ENCODE measurements around the gene AK5. TPM values are rescaled to one million over a fixed set of nuclear protein-coding genes. Genes with fewer than 3 reads are reported as not detected.

Gene AK5
- total RNA-seq, 1 donor from 2014 or later: not detected

DNA sequence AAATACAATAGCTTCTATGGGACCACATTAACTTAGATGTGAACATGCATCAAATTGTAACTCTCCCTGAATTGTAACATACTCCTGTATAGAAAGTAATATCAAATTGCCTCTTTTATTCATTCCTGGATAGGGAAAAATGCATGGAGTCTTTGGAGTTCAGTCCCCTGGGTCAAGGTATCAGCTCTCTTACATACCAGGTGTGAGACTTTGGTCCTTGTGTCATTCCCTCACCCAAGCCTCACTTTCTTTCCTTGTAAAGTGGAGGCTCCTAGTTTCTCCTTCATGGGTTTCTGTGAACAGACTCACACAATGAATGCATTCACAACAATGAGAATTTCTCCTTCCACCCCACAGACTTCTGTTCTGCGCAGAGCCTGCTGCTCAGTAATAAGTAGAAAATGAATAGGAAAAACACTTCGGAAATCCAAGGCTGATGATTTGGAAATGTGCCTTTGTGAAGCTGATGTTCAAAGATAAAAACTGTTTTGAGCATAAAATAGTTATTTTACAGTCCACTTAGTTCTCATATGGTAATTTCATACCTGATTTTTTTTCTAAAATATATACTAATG is 185.3 kb downstream of the AK5 start:
- Mint-ChIP-seq H3K4me1 (ENCODE audit: unreplicated experiment) (peaks cover 4% of the 10 kb centered on the region), H3K4me3 (ENCODE audit: unreplicated experiment) (no peak overlapping the region), H3K36me3 (ENCODE audit: low read depth, unreplicated experiment) (no peaks in the 10 kb centered on the region), H3K27me3 (ENCODE audit: unreplicated experiment) (peaks cover 1% of the 10 kb centered on the region), H3K9me3 (ENCODE audit: unreplicated experiment) (no peaks in the 10 kb centered on the region), H3K27ac (ENCODE audit: unreplicated experiment) (no peak overlapping the region)
- TF ChIP-seq, protein P1, sequence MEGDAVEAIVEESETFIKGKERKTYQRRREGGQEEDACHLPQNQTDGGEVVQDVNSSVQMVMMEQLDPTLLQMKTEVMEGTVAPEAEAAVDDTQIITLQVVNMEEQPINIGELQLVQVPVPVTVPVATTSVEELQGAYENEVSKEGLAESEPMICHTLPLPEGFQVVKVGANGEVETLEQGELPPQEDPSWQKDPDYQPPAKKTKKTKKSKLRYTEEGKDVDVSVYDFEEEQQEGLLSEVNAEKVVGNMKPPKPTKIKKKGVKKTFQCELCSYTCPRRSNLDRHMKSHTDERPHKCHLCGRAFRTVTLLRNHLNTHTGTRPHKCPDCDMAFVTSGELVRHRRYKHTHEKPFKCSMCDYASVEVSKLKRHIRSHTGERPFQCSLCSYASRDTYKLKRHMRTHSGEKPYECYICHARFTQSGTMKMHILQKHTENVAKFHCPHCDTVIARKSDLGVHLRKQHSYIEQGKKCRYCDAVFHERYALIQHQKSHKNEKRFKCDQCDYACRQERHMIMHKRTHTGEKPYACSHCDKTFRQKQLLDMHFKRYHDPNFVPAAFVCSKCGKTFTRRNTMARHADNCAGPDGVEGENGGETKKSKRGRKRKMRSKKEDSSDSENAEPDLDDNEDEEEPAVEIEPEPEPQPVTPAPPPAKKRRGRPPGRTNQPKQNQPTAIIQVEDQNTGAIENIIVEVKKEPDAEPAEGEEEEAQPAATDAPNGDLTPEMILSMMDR (IDR thresholded peaks at IDR 0.05; ENCODE audit: unreplicated experiment): no peak
- DNase-seq (ENCODE audit: low spot score): no peak

DNA sequence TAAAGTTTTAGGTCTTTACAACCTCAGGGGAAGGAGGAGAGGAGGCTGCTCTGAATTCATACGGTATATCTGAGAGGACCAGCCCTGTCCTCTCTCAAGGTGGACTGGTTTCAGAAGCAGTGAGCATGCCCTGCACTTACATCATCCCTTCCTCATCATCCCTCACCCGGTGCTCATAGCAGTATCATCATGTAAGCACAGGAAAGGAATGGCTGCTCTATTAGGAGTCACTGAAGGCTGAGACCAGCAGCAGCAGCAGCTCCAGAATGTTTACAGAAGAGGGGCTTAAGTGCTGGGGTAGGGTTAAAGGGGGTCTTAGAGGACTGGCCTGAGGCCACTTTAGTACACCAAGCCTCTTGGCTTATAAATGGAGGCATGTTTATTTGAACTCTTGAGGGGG is 185.9 kb downstream of the AK5 start:
- DNase-seq (ENCODE audit: low spot score): no peak
- Mint-ChIP-seq H3K4me1 (ENCODE audit: unreplicated experiment) (peaks cover 4% of the 10 kb centered on the region), H3K27ac (ENCODE audit: unreplicated experiment) (no peak overlapping the region), H3K4me3 (ENCODE audit: unreplicated experiment) (no peak overlapping the region), H3K9me3 (ENCODE audit: unreplicated experiment) (no peaks in the 10 kb centered on the region), H3K36me3 (ENCODE audit: low read depth, unreplicated experiment) (no peaks in the 10 kb centered on the region), H3K27me3 (ENCODE audit: unreplicated experiment) (peaks cover 1% of the 10 kb centered on the region)
- TF ChIP-seq, protein P1 (IDR thresholded peaks at IDR 0.05; ENCODE audit: unreplicated experiment): no peak

DNA sequence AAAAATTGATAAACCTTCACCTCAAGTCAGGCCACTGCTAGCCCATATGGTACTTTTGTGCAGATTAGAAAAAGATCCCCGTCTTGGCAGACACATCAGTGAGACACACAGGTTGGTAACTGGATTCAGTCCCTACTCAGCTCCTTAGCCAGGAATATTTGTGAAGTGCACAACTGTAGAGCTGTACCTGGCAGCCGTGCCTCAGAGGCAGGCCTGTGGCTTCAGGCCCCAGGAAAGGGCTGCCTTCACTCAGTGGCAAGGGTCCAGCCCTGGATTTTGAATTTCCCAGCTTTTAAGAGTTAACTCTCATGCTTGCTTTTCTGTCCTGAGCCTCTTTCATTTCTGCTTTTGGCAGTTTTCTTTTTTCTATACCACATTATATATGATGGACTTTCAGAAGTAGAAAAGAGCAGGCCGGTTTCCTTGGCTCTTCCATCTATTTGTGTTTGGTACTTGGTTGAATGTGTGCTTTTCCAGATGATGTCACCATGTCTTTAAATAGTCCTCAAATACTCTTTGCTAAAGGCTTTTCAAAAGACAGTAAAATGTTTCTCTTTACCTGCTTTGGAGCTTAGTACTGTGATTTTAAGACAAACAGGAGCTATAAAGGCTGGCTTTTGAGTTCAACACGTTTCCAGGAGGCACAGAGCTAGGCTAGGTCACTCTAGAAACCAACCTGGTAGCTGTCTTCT is 186.6 kb downstream of the AK5 start:
- Mint-ChIP-seq H3K9me3 (ENCODE audit: unreplicated experiment) (no peaks in the 10 kb centered on the region), H3K27me3 (ENCODE audit: unreplicated experiment) (peaks cover 1% of the 10 kb centered on the region), H3K36me3 (ENCODE audit: low read depth, unreplicated experiment) (no peaks in the 10 kb centered on the region), H3K4me1 (ENCODE audit: unreplicated experiment) (peaks cover 4% of the 10 kb centered on the region), H3K27ac (ENCODE audit: unreplicated experiment) (no peak overlapping the region), H3K4me3 (ENCODE audit: unreplicated experiment) (no peak overlapping the region)
- no peak for DNase-seq (ENCODE audit: low spot score)
- TF ChIP-seq, protein P1 (IDR thresholded peaks at IDR 0.05; ENCODE audit: unreplicated experiment): no peak

DNA sequence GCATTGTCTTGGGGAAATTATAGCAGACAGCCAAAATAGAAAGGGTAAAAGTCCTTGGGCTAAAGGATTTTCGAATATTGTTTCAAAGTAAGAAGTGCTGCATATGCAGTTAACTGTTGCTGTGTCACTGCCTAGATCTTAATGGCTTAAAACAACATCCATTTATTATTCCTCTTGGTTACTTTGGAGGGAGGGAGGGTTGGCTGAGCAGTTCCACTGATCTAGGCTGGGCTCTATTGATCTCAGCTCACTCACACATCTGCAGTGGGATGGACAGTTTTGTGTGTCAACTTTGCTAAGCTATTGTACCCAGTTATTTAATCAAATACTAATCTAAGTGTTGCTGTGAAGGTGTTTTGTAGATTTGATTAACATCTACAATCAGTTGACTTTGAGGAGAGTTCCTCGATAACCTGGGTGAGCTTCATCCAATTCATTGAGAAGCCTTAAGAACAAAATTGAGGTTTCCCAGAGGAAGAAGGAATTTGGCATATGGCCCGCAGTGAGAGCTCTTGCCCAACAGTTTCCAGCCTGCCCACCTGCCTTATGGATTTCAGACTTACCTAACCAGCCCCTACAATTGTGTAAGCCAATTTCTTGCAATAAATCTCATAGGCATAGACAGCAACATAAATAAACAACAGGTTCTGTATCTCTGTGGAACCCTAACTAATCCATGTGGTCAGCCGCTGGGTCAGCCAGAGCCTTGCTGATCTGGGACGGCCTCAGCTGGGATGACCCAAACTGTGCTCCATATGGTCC is 187.3 kb downstream of the AK5 start:
- H3K27me3 Mint-ChIP-seq (ENCODE audit: unreplicated experiment): peaks cover 1% of the 10 kb centered on the region
- no peak for DNase-seq (ENCODE audit: low spot score)
- H3K4me3 Mint-ChIP-seq (ENCODE audit: unreplicated experiment): no peak overlapping the region
- peaks cover 4% of the 10 kb centered on the region for H3K4me1 Mint-ChIP-seq (ENCODE audit: unreplicated experiment)
- H3K27ac Mint-ChIP-seq (ENCODE audit: unreplicated experiment): no peak overlapping the region
- H3K36me3 Mint-ChIP-seq (ENCODE audit: low read depth, unreplicated experiment): no peaks in the 10 kb centered on the region
- H3K9me3 Mint-ChIP-seq (ENCODE audit: unreplicated experiment): no peaks in the 10 kb centered on the region
- TF ChIP-seq, protein P1 (IDR thresholded peaks at IDR 0.05; ENCODE audit: unreplicated experiment): no peak

- no peaks in the 10 kb centered on the region for H3K9me3 Mint-ChIP-seq (ENCODE audit: unreplicated experiment)
- no peaks in the 10 kb centered on the region for H3K36me3 Mint-ChIP-seq (ENCODE audit: low read depth, unreplicated experiment)
- no peak overlapping the region for H3K4me3 Mint-ChIP-seq (ENCODE audit: unreplicated experiment)
- no peak for DNase-seq (ENCODE audit: low spot score)
- H3K4me1 Mint-ChIP-seq (ENCODE audit: unreplicated experiment): no peaks in the 10 kb centered on the region
- no peak overlapping the region for H3K27ac Mint-ChIP-seq (ENCODE audit: unreplicated experiment)
- TF ChIP-seq, protein P1 (IDR thresholded peaks at IDR 0.05; ENCODE audit: unreplicated experiment): no peak
- H3K27me3 Mint-ChIP-seq (ENCODE audit: unreplicated experiment): peaks cover 1% of the 10 kb centered on the region
Measured at GRCh38 chr1:77471691-77472090, 189.9 kb downstream of the AK5 start.

Data from endothelial cell (in vitro differentiated cells).